ENCODE measurements around the gene TMEM266.
A peak's percentile ranks its signal among the peaks of the same experiment; 100 is the strongest.

The TMEM266 gene

DNA sequence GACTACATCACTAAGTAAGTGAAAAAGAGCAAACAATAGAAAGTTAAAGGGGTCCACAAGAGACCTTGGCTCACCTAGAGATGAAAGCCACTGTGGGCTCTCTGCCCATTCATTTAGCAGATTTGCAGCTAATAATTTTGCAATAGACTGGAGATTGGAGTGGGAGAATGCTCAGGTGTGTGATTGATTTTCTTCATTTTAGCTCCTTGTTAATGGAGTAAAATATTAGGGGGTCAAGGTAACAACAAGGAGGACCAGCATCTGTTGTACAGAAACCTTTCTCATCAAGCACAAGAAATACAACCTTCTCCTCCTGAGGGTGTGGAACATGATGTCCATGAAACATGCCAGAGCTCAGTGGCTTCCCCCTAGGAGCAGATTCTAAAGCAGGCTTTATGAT lies 63.2 kb downstream of the TMEM266 start:
- CTCF ChIA-PET = interaction anchor here (0.6 to 1.3 kb wide), 3 partner anchors 20 to 66 kb away, joined by 3 to 4 read pairs (median 3); no protein-coding TSS in a partner anchor
- Histone ChIP-seq H3K27me3 (replicated peaks in 2 of 5; ENCODE audit: control insufficient read depth in 4 of 5, insufficient read depth in 5 of 5, low read length in 4 of 5) (peaks cover 0 to 3% (median under 1%) of the 10 kb centered on the region in 5 experiments), H3K4me1 (ENCODE audit: control extremely low read depth in 1 of 4, control insufficient read depth in 4 of 4, insufficient read depth in 4 of 4, low read length in 3 of 4) (no peaks in the 10 kb centered on the region), H3K9me3 (ENCODE audit: control extremely low read depth in 1 of 5, control insufficient read depth in 4 of 5, insufficient read depth in 2 of 5, low read depth in 1 of 5, low read length in 4 of 5) (no peaks in the 10 kb centered on the region), H3K4me3 (ENCODE audit: control insufficient read depth in 1 of 7, extremely low read depth in 1 of 7, insufficient read depth in 4 of 7, low read depth in 2 of 7, low read length in 6 of 7) (no peak overlapping the region), H3K27ac (ENCODE audit: insufficient read depth in 1 of 2, low read depth in 1 of 2, low read length in 2 of 2, poor library complexity in 1 of 2, severe bottlenecking in 2 of 2) (no peak overlapping the region), H3K36me3 (ENCODE audit: control insufficient read depth in 4 of 4, insufficient read depth in 4 of 4, low read length in 3 of 4) (no peaks in the 10 kb centered on the region)
- DNase-seq = no peak
- POLR2A ChIA-PET = no interaction called here

DNA sequence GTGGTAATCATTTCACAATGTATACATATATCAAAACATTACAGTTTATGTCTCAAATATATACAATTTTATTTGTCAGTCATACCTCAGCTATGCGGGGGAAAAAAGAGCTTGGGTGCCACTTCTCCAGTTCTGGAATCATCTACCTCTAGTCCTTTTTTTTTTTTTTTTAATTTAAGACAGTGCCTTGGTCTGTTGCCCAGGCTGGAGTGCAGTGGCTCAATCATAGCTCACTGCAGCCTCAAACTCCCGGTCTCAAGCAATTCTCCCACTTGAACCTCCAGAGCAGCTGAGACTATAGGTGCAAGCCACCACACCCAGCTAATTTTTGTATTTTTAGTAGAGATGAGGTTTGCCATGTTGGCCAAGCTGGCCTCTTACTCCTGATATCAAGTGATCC lies 67.4 kb downstream of the TMEM266 start:
- WGBS (ENCODE audit: insufficient coverage) = 95% methylated on average over 2 of the region's 2 CpGs
- Histone ChIP-seq H3K4me1 (ENCODE audit: control extremely low read depth in 1 of 4, control insufficient read depth in 4 of 4, insufficient read depth in 4 of 4, low read length in 3 of 4) (no peaks in the 10 kb centered on the region), H3K27me3 (replicated peaks in 2 of 5; ENCODE audit: control insufficient read depth in 4 of 5, insufficient read depth in 5 of 5, low read length in 4 of 5) (peaks cover 0 to 7% (median 3%) of the 10 kb centered on the region in 5 experiments), H3K27ac (ENCODE audit: insufficient read depth in 1 of 2, low read depth in 1 of 2, low read length in 2 of 2, poor library complexity in 1 of 2, severe bottlenecking in 2 of 2) (no peak overlapping the region), H3K4me3 (ENCODE audit: control insufficient read depth in 1 of 7, extremely low read depth in 1 of 7, insufficient read depth in 4 of 7, low read depth in 2 of 7, low read length in 6 of 7) (no peak overlapping the region), H3K36me3 (ENCODE audit: control insufficient read depth in 4 of 4, insufficient read depth in 4 of 4, low read length in 3 of 4) (no peaks in the 10 kb centered on the region), H3K9me3 (ENCODE audit: control extremely low read depth in 1 of 5, control insufficient read depth in 4 of 5, insufficient read depth in 2 of 5, low read depth in 1 of 5, low read length in 4 of 5) (no peaks in the 10 kb centered on the region)
- ChIA-PET POLR2A (interaction anchor here (0.6 kb wide), 1 partner anchor 35 kb away, joined by 3 read pairs; no protein-coding TSS in a partner anchor), CTCF (no interaction called here)
- DNase-seq = no peak

DNA sequence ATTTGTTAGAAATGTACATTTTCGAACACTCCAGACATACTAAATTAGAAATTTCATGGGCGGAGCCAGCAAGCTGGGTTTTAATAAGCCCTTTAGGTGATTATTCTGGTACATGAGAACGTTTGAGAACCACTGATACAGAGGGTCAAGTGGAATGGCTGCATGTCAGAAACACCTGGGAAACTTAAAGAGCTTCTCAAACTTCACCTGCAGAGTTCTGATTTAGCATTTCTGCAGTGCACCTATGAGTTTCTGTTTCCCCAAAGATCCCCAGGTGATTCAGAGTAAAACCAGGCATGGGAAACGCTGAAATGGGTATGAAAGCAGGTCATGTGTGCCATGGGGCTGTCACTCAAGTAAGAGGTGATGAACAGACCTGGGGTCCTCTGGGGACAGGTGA lies 68.1 kb downstream of the TMEM266 start:
- ChIA-PET CTCF (no interaction called here), POLR2A (no interaction called here)
- Histone ChIP-seq H3K9me3 (ENCODE audit: control extremely low read depth in 1 of 5, control insufficient read depth in 4 of 5, insufficient read depth in 2 of 5, low read depth in 1 of 5, low read length in 4 of 5) (no peaks in the 10 kb centered on the region), H3K27ac (ENCODE audit: insufficient read depth in 1 of 2, low read depth in 1 of 2, low read length in 2 of 2, poor library complexity in 1 of 2, severe bottlenecking in 2 of 2) (no peak overlapping the region), H3K4me3 (ENCODE audit: control insufficient read depth in 1 of 7, extremely low read depth in 1 of 7, insufficient read depth in 4 of 7, low read depth in 2 of 7, low read length in 6 of 7) (no peak overlapping the region), H3K4me1 (ENCODE audit: control extremely low read depth in 1 of 4, control insufficient read depth in 4 of 4, insufficient read depth in 4 of 4, low read length in 3 of 4) (no peaks in the 10 kb centered on the region), H3K27me3 (replicated peaks in 2 of 5; ENCODE audit: control insufficient read depth in 4 of 5, insufficient read depth in 5 of 5, low read length in 4 of 5) (peaks cover 0 to 7% (median 3%) of the 10 kb centered on the region in 5 experiments), H3K36me3 (ENCODE audit: control insufficient read depth in 4 of 4, insufficient read depth in 4 of 4, low read length in 3 of 4) (no peaks in the 10 kb centered on the region)
- WGBS (ENCODE audit: insufficient coverage) = 70% methylated on average over 2 of the region's 4 CpGs
- no peak for DNase-seq

DNA sequence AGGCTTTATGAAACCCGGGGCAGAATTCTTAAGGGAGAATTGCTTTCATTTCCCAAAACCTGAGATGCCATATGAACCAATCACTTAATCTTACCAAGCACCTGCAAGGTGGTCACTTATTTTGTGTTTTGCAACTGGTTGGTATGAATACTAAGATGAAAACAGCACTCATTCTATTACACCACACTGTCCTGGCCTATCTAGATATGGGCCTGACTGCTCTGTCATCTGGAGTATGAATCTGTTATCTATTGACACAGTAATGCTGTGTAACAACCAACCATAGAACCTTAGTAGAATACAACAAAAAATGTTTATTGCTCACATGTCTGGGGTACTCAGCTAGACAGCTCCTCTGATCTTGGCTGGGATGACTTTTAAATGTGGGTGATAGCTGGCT lies 74.8 kb downstream of the TMEM266 start:
- CTCF ChIA-PET = interaction anchor here (1.2 kb wide), 1 partner anchor 205 kb away, joined by 3 read pairs; no protein-coding TSS in a partner anchor
- peak in 1 of 3 donors; percentile 10 for DNase-seq

DNA sequence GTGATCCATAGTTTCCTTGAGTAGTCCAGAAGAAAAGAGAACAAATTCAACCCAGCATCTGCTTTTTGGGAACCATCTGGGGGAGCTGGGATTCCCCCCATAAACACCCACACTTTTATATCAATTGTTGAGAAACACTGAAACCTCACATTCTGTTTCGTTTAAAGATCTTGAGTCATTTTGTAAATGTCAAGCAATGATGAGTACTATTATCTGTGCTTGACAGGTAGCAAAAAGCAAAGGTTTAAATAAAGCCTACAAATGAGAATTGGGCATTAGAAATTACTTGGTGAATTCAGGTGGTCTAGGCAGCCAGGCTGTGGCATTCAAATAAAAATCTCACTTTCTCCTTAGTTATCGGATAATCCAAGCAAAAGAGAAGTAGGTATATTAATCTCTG lies 75.7 kb downstream of the TMEM266 start:
- peaks cover 0 to 3% (median 0%) of the 10 kb centered on the region in 5 experiments for H3K9me3 ChIP-seq (ENCODE audit: control extremely low read depth in 1 of 5, control insufficient read depth in 4 of 5, insufficient read depth in 2 of 5, low read depth in 1 of 5, low read length in 4 of 5)
- DNase-seq = no peak
- peaks cover 0 to 3% (median 0%) of the 10 kb centered on the region in 5 experiments for H3K27me3 ChIP-seq (replicated peaks in 2 of 5; ENCODE audit: control insufficient read depth in 4 of 5, insufficient read depth in 5 of 5, low read length in 4 of 5)
- H3K4me3 ChIP-seq (ENCODE audit: control insufficient read depth in 1 of 7, extremely low read depth in 1 of 7, insufficient read depth in 4 of 7, low read depth in 2 of 7, low read length in 6 of 7) = no peak overlapping the region
- ChIA-PET CTCF (no interaction called here), POLR2A (no interaction called here)
- no peak overlapping the region for H3K27ac ChIP-seq (ENCODE audit: insufficient read depth in 1 of 2, low read depth in 1 of 2, low read length in 2 of 2, poor library complexity in 1 of 2, severe bottlenecking in 2 of 2)
- no peaks in the 10 kb centered on the region for H3K36me3 ChIP-seq (ENCODE audit: control insufficient read depth in 4 of 4, insufficient read depth in 4 of 4, low read length in 3 of 4)
- WGBS (ENCODE audit: insufficient coverage) = 100% methylated on average over 1 of the region's 2 CpGs
- peaks cover 2 to 13% (median 7%) of the 10 kb centered on the region in 4 experiments for H3K4me1 ChIP-seq (ENCODE audit: control extremely low read depth in 1 of 4, control insufficient read depth in 4 of 4, insufficient read depth in 4 of 4, low read length in 3 of 4)

More for the DNA sequence above, 74.8 kb downstream of the TMEM266 start:
- peaks cover 0 to 3% (median 0%) of the 10 kb centered on the region in 5 experiments for H3K9me3 ChIP-seq (ENCODE audit: control extremely low read depth in 1 of 5, control insufficient read depth in 4 of 5, insufficient read depth in 2 of 5, low read depth in 1 of 5, low read length in 4 of 5)
- peaks cover 0 to 3% (median 0%) of the 10 kb centered on the region in 5 experiments for H3K27me3 ChIP-seq (replicated peaks in 2 of 5; ENCODE audit: control insufficient read depth in 4 of 5, insufficient read depth in 5 of 5, low read length in 4 of 5)
- POLR2A ChIA-PET = no interaction called here
- no peak overlapping the region for H3K27ac ChIP-seq (ENCODE audit: insufficient read depth in 1 of 2, low read depth in 1 of 2, low read length in 2 of 2, poor library complexity in 1 of 2, severe bottlenecking in 2 of 2)
- no peak overlapping the region for H3K4me3 ChIP-seq (ENCODE audit: control insufficient read depth in 1 of 7, extremely low read depth in 1 of 7, insufficient read depth in 4 of 7, low read depth in 2 of 7, low read length in 6 of 7)
- H3K4me1 ChIP-seq (ENCODE audit: control extremely low read depth in 1 of 4, control insufficient read depth in 4 of 4, insufficient read depth in 4 of 4, low read length in 3 of 4) = peaks cover 0 to 5% (median under 1%) of the 10 kb centered on the region in 4 experiments
- WGBS (ENCODE audit: insufficient coverage) = no CpG with 5 or more reads among the region's 1 CpG
- no peaks in the 10 kb centered on the region for H3K36me3 ChIP-seq (ENCODE audit: control insufficient read depth in 4 of 4, insufficient read depth in 4 of 4, low read length in 3 of 4)

DNA sequence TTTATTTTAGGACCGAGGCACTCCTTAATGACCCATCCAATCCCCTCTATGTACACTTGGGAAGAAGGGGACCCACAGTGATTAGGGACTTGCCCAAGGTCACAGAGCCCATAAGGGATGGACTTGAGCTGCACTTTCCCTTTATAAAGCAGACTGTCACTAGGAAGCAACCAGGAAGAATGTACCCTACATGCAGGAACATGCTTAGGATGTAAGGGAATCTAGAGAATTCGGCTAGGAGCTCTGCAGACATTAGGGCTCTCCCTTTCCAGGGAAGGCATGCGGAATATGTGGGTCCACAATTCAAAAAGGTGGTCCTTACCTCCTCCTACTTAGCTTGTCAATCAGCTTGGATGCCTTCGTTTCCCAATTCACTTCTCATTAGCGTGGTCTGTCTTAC lies 78.7 kb downstream of the TMEM266 start:
- peaks cover 0 to 3% (median 0%) of the 10 kb centered on the region in 5 experiments for H3K9me3 ChIP-seq (ENCODE audit: control extremely low read depth in 1 of 5, control insufficient read depth in 4 of 5, insufficient read depth in 2 of 5, low read depth in 1 of 5, low read length in 4 of 5)
- ChIA-PET CTCF (interaction anchor here (1.1 to 5.0 kb wide), 12 partner anchors 11 to 328 kb away, joined by 3 to 48 read pairs (median 8); partner anchors contain the start of gene TMEM266), POLR2A (interaction anchor here (1.0 kb wide), 1 partner anchor 187 kb away, joined by 3 read pairs; no protein-coding TSS in a partner anchor)
- H3K27me3 ChIP-seq (replicated peaks in 2 of 5; ENCODE audit: control insufficient read depth in 4 of 5, insufficient read depth in 5 of 5, low read length in 4 of 5) = peaks cover 0 to 9% (median 0%) of the 10 kb centered on the region in 5 experiments
- H3K4me3 ChIP-seq (ENCODE audit: control insufficient read depth in 1 of 7, extremely low read depth in 1 of 7, insufficient read depth in 4 of 7, low read depth in 2 of 7, low read length in 6 of 7) = no peak overlapping the region
- H3K36me3 ChIP-seq (ENCODE audit: control insufficient read depth in 4 of 4, insufficient read depth in 4 of 4, low read length in 3 of 4) = no peaks in the 10 kb centered on the region
- 80% methylated on average over 1 of the region's 5 CpGs for WGBS (ENCODE audit: insufficient coverage)
- H3K27ac ChIP-seq (ENCODE audit: insufficient read depth in 1 of 2, low read depth in 1 of 2, low read length in 2 of 2, poor library complexity in 1 of 2, severe bottlenecking in 2 of 2) = no peak overlapping the region
- H3K4me1 ChIP-seq (ENCODE audit: control extremely low read depth in 1 of 4, control insufficient read depth in 4 of 4, insufficient read depth in 4 of 4, low read length in 3 of 4) = peaks cover 2 to 13% (median 7%) of the 10 kb centered on the region in 4 experiments
- no peak for DNase-seq

DNA sequence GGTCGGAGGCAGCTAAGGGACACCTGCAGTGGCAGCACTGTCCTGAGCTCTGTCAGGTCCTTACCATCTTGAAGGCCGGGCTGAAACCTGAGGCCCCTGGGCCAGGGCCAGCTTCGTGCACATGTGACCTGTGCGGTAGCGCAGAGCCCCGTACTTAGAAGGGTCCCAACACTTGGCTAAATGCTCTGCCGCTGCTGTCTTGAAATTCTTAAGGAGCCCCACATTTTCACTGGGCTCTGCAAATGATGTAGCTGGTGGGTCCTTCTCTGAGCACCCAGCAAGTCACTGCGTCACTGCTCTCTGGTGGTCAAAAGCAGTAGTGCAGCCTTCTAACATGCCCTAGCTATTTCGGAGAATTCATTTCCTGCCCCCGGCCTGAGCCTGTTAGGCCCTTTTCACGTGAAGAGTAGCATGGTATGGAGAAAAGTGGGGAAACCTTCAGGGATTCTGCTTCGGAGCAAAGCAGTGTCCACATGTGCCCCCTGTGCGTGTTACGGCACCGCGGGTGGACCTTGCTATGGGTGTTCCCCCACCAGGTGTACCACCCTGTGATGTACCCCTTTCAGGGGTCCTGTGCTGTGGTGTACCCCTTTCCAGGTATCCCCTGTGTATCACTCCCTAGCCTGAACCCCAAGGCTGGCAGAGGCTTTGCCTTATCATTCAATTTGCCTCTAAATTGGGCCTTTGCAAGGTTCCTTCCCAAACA lies 79.7 kb downstream of the TMEM266 start:
- DNase-seq = peak; percentile 80 to 90 (median 84)
- ChIA-PET CTCF (interaction anchor here (0.6 to 5.0 kb wide), 23 partner anchors 10 to 330 kb away, joined by 3 to 48 read pairs (median 5); partner anchors contain the start of gene TMEM266), POLR2A (interaction anchor here (0.8 kb wide), 1 partner anchor 766 kb away, joined by 3 read pairs; no protein-coding TSS in a partner anchor)
- H3K27me3 ChIP-seq (replicated peaks in 2 of 5; ENCODE audit: control insufficient read depth in 4 of 5, insufficient read depth in 5 of 5, low read length in 4 of 5) = peaks cover 0 to 9% (median 0%) of the 10 kb centered on the region in 5 experiments
- no peak overlapping the region for H3K27ac ChIP-seq (ENCODE audit: insufficient read depth in 1 of 2, low read depth in 1 of 2, low read length in 2 of 2, poor library complexity in 1 of 2, severe bottlenecking in 2 of 2)
- H3K4me3 ChIP-seq (ENCODE audit: control insufficient read depth in 1 of 7, extremely low read depth in 1 of 7, insufficient read depth in 4 of 7, low read depth in 2 of 7, low read length in 6 of 7) = peak overlapping the region in 2 of 7 experiments; percentile 22 to 51
- WGBS (ENCODE audit: insufficient coverage) = 40% methylated on average over 14 of the region's 16 CpGs
- peaks cover 0 to 3% (median 0%) of the 10 kb centered on the region in 5 experiments for H3K9me3 ChIP-seq (ENCODE audit: control extremely low read depth in 1 of 5, control insufficient read depth in 4 of 5, insufficient read depth in 2 of 5, low read depth in 1 of 5, low read length in 4 of 5)
- peaks cover 2 to 13% (median 7%) of the 10 kb centered on the region in 4 experiments for H3K4me1 ChIP-seq (ENCODE audit: control extremely low read depth in 1 of 4, control insufficient read depth in 4 of 4, insufficient read depth in 4 of 4, low read length in 3 of 4)
- H3K36me3 ChIP-seq (ENCODE audit: control insufficient read depth in 4 of 4, insufficient read depth in 4 of 4, low read length in 3 of 4) = no peaks in the 10 kb centered on the region
